Measurements from ENCODE around the gene CNTN4.

GRCh38 chr3:2790266-2790815, 691.7 kb downstream of the CNTN4 start:
- TF ChIP-seq, protein P1, sequence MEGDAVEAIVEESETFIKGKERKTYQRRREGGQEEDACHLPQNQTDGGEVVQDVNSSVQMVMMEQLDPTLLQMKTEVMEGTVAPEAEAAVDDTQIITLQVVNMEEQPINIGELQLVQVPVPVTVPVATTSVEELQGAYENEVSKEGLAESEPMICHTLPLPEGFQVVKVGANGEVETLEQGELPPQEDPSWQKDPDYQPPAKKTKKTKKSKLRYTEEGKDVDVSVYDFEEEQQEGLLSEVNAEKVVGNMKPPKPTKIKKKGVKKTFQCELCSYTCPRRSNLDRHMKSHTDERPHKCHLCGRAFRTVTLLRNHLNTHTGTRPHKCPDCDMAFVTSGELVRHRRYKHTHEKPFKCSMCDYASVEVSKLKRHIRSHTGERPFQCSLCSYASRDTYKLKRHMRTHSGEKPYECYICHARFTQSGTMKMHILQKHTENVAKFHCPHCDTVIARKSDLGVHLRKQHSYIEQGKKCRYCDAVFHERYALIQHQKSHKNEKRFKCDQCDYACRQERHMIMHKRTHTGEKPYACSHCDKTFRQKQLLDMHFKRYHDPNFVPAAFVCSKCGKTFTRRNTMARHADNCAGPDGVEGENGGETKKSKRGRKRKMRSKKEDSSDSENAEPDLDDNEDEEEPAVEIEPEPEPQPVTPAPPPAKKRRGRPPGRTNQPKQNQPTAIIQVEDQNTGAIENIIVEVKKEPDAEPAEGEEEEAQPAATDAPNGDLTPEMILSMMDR (IDR thresholded peaks at IDR 0.05), result no peak
- TF ChIP-seq POLR2A (IDR thresholded peaks at IDR 0.05), result no peak

Measured in right lobe of liver (tissue), 4 donors.